Raji (cell line): ENCODE measurements around the gene CHST12.

Experiments
- POLR2A ChIP-seq: IDR thresholded peaks from 2 replicates; pipeline ENCODE4 v1.6.1; 2011; ENCODE audit warnings: low read depth, low read length, control low read depth; ENCODE audit not compliant: insufficient read depth

Gene CHST12

GRCh38 chr7:2403014-2403717, at the start of gene CHST12:
CHST12 (plus strand) TSS chr7:2403611; CDS start chr7:2432640, 29,029 bp downstream.
- peak; percentile 97 for TF ChIP-seq POLR2A

- TF ChIP-seq POLR2A, result peak; percentile 97
These were observed 49.5 kb upstream of the CHST12 start for GRCh38 chr7:2353936-2354185.

GRCh38 chr7:2354186-2354938, 49.0 kb upstream of the CHST12 start, which contains the start of gene EIF3B:
EIF3B (plus strand) TSS chr7:2354827; CDS start chr7:2354922, 95 bp downstream.
- peak; percentile 83 for TF ChIP-seq POLR2A

GRCh38 chr7:2354939-2355704, 48.3 kb upstream of the CHST12 start:
- no peak for TF ChIP-seq POLR2A

- TF ChIP-seq POLR2A, result no peak
These were observed 47.8 kb upstream of the CHST12 start for GRCh38 chr7:2355705-2356008.

- no peak for TF ChIP-seq POLR2A
These were observed 46.2 kb upstream of the CHST12 start for GRCh38 chr7:2357165-2357564.

- TF ChIP-seq POLR2A, result no peak
These were observed 45.8 kb upstream of the CHST12 start for GRCh38 chr7:2357571-2357970.

GRCh38 chr7:2358968-2359527, 44.4 kb upstream of the CHST12 start:
- no peak for TF ChIP-seq POLR2A

- no peak for TF ChIP-seq POLR2A
These were observed 43.8 kb upstream of the CHST12 start for GRCh38 chr7:2359610-2360009.

- TF ChIP-seq POLR2A, result no peak
These were observed 42.6 kb upstream of the CHST12 start for GRCh38 chr7:2360796-2361195.

GRCh38 chr7:2362385-2363088, 40.9 kb upstream of the CHST12 start:
- no peak for TF ChIP-seq POLR2A

- no peak for TF ChIP-seq POLR2A
These were observed 34.3 kb upstream of the CHST12 start for GRCh38 chr7:2369139-2369538.

GRCh38 chr7:2371329-2371728, 32.1 kb upstream of the CHST12 start:
- no peak for TF ChIP-seq POLR2A

- TF ChIP-seq POLR2A, result no peak
These were observed 30.7 kb upstream of the CHST12 start for GRCh38 chr7:2372724-2373123.

GRCh38 chr7:2373124-2373556, 30.3 kb upstream of the CHST12 start:
- no peak for TF ChIP-seq POLR2A

GRCh38 chr7:2373646-2374045, 29.8 kb upstream of the CHST12 start:
- TF ChIP-seq POLR2A, result no peak

GRCh38 chr7:2374401-2374800, 29.0 kb upstream of the CHST12 start:
- TF ChIP-seq POLR2A, result no peak
